RWPE2 (cell line): ENCODE measurements around the gene PLSCR1.

ENCODE experiments used
- ATAC-seq: fragments of 200-7000 bp; cut with Tn5 transposase; 3 replicates; pipeline ENCODE4 v1.9.1; 2021; ENCODE audit warnings: low read depth
- DNase-seq: peaks from one replicate; pipeline ENCODE4 v3.0.0-alpha.2; 2020; ENCODE audit warnings: low spot score
- H3K27ac ChIP-seq: fragments of 450-650 bp; 2 replicates; pipeline ENCODE4 v1.5.1; 2017; ENCODE audit warnings: mild to moderate bottlenecking; ENCODE audit not compliant: poor library complexity, severe bottlenecking
- H3K27me3 ChIP-seq: fragments of 250-450 bp; sonication (Bioruptor Pico); 2 replicates; pipeline ENCODE4 v1.5.1; 2021; ENCODE audit warnings: mild to moderate bottlenecking, moderate library complexity; ENCODE audit not compliant: insufficient read depth, poor library complexity, severe bottlenecking
- H3K36me3 ChIP-seq: fragments of 250-450 bp; sonication (Bioruptor Pico); 2 replicates; pipeline ENCODE4 v1.5.1; 2020; ENCODE audit warnings: low read depth, mild to moderate bottlenecking, moderate library complexity
- H3K4me1 ChIP-seq: fragments of 250-450 bp; sonication (Bioruptor Pico); 2 replicates; pipeline ENCODE4 v1.5.1; 2021; ENCODE audit warnings: mild to moderate bottlenecking, moderate library complexity; ENCODE audit not compliant: insufficient read depth, poor library complexity, severe bottlenecking
- H3K4me3 ChIP-seq: fragments of 250-450 bp; sonication (Bioruptor Pico); 2 replicates; pipeline ENCODE4 v1.5.1; 2021; ENCODE audit warnings: mild to moderate bottlenecking, moderate library complexity; ENCODE audit not compliant: severe bottlenecking
- H3K9me3 ChIP-seq: fragments of 250-450 bp; sonication (Bioruptor Pico); 2 replicates; pipeline ENCODE4 v1.5.1; 2021; ENCODE audit warnings: mild to moderate bottlenecking, moderate library complexity; ENCODE audit not compliant: severe bottlenecking
- CTCF ChIP-seq: fragments of 450-650 bp; IDR thresholded peaks from one replicate; pipeline ENCODE4 v1.5.1; 2017; ENCODE audit warnings: mild to moderate bottlenecking, moderate library complexity; ENCODE audit not compliant: poor library complexity, severe bottlenecking

The PLSCR1 gene

GRCh38 chr3:146469150-146470017, 75.0 kb downstream of the PLSCR1 start, which contains the start of gene PLSCR2:
Gene PLSCR2 (minus strand): TSS chr3:146469561. CDS start chr3:146459904, 9,657 bp downstream.
- Histone ChIP-seq H3K27ac (peak within 1 kb of the TSS; percentile 20), H3K27me3 (no peaks in the 10 kb centered on the region), H3K9me3 (no peaks in the 10 kb centered on the region), H3K4me3 (peak within 1 kb of the TSS; percentile 20), H3K36me3 (no peaks in the 10 kb centered on the region), H3K4me1 (peaks cover 25% of the 10 kb centered on the region)
- ATAC-seq (peak; percentile 40; the same call in 2 of the 3 replicates), DNase-seq (no peak)
- no peak for TF ChIP-seq CTCF

GRCh38 chr3:146468671-146469149, 75.7 kb downstream of the PLSCR1 start:
- DNase-seq (no peak), ATAC-seq (peak; percentile 46)
- Histone ChIP-seq H3K36me3 (no peaks in the 10 kb centered on the region), H3K9me3 (no peaks in the 10 kb centered on the region), H3K27me3 (no peaks in the 10 kb centered on the region), H3K27ac (peak overlapping the region; percentile 20), H3K4me3 (no peak overlapping the region), H3K4me1 (peaks cover 30% of the 10 kb centered on the region)
- TF ChIP-seq CTCF, result no peak

GRCh38 chr3:146468234-146468633, 76.2 kb downstream of the PLSCR1 start:
- TF ChIP-seq CTCF, result no peak
- Histone ChIP-seq H3K27ac (peak overlapping the region; percentile 20), H3K4me3 (no peak overlapping the region), H3K27me3 (no peaks in the 10 kb centered on the region), H3K4me1 (peaks cover 27% of the 10 kb centered on the region), H3K9me3 (no peaks in the 10 kb centered on the region), H3K36me3 (no peaks in the 10 kb centered on the region)
- ATAC-seq, result no peak
- DNase-seq, result no peak

GRCh38 chr3:146466604-146467003, 77.8 kb downstream of the PLSCR1 start:
- no peak for DNase-seq
- Histone ChIP-seq H3K4me3 (no peak overlapping the region), H3K27me3 (no peaks in the 10 kb centered on the region), H3K27ac (peak overlapping the region; percentile 16), H3K4me1 (peaks cover 27% of the 10 kb centered on the region), H3K9me3 (no peaks in the 10 kb centered on the region), H3K36me3 (no peaks in the 10 kb centered on the region)
- no peak for TF ChIP-seq CTCF
- ATAC-seq, result peak; percentile 44; the same call in 2 of the 3 replicates
